ENCODE results near the gene PRKCA.

DNA sequence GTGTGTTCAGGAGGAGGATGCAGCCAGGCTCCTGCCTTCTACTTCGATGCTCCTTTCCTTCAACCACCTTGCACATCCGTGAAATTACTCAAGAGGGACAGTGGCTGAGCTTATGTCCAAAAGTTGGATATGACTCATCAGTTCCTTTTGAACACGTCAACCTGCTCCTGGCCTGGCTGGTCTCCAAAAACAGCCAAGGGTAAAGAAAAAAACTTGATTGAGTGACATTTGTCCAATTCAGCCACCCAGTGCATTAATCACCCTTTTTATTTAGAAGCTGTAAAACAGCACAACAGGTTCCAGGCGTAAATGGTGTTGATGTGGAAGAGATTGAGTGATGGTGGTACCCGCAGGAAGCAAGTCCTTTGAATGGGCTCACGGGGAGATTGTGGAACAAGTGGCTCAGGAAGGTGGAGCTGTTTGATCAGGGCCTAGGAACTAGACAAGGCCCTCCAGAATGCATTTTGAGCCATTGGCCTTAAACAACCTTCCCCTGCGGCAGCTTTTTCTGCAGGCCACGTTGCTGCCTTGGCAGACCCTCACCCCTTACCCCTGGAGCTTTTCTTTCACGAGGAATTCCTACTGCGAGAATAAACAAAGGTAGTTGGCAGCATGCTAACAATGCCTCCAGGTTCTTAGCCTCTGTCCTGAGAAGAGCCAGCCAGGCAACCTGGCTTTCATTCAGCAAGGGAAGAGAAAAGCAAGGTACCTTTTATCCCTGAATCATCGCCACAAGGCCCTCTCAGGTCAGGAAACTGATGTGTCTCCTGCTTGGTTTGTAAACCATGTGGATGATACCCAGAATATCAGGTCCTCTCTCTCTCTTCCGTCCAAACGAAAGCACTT, 359.2 kb downstream of the PRKCA start:
- TF ChIP-seq POLR2A (IDR thresholded peaks at IDR 0.05; ENCODE audit: low read length) (no peak), GATA1 (IDR thresholded peaks at IDR 0.05; ENCODE audit: low read depth, low read length) (no peak)

All from erythroblast (primary cell).